Stimulated activated CD8-positive, alpha-beta memory T cell treated with anti-CD3 and anti-CD28 coated beads, Interleukin-4, amount 100 ng/mL, for 4 hours (primary cell): ENCODE data around the gene FEM1C.

Experiments
- DNase-seq, 2 donors: peaks; one replicate each; pipeline ENCODE4 v3.0.0-alpha.2; 2020; ENCODE audit warnings: low read depth in 2 of 2, low spot score in 1 of 2

Gene FEM1C

GRCh38 chr5:115558388-115558956 lies 13.9 kb upstream of the FEM1C start:
- no peak for DNase-seq

GRCh38 chr5:115557667-115558387 lies 13.3 kb upstream of the FEM1C start:
- no peak for DNase-seq

- no peak for DNase-seq
These were observed 11.7 kb upstream of the FEM1C start for GRCh38 chr5:115556276-115556675.

- DNase-seq = no peak
These were observed 10.6 kb upstream of the FEM1C start for GRCh38 chr5:115555084-115555633.

GRCh38 chr5:115553082-115553481 lies 8.5 kb upstream of the FEM1C start:
- DNase-seq = no peak

GRCh38 chr5:115551415-115551814 lies 6.8 kb upstream of the FEM1C start:
- no peak for DNase-seq

- no peak for DNase-seq
These were observed 4.6 kb upstream of the FEM1C start for GRCh38 chr5:115549154-115549553.

- DNase-seq = no peak
These were observed 4.1 kb upstream of the FEM1C start for GRCh38 chr5:115548683-115549082.

GRCh38 chr5:115545351-115545882 lies 842 bp upstream of the FEM1C start:
- DNase-seq = no peak

- DNase-seq = peak; percentile 12 to 16
These were observed 536 bp downstream of the FEM1C start for GRCh38 chr5:115544043-115544435.

GRCh38 chr5:115543365-115544042 lies 1.1 kb downstream of the FEM1C start:
- DNase-seq = no peak

- no peak for DNase-seq
These were observed 1.8 kb downstream of the FEM1C start for GRCh38 chr5:115542651-115543364.

- DNase-seq = no peak
These were observed 2.5 kb downstream of the FEM1C start for GRCh38 chr5:115542086-115542485.

- DNase-seq = no peak
These were observed 3.0 kb downstream of the FEM1C start for GRCh38 chr5:115541611-115542010.

- DNase-seq = no peak
These were observed 9.0 kb downstream of the FEM1C start for GRCh38 chr5:115535479-115536035.

- DNase-seq = no peak
These were observed 12.1 kb downstream of the FEM1C start for GRCh38 chr5:115532517-115532916.

- DNase-seq = no peak
These were observed 12.7 kb downstream of the FEM1C start for GRCh38 chr5:115531787-115532367.

- no peak for DNase-seq
These were observed 13.2 kb downstream of the FEM1C start for GRCh38 chr5:115531380-115531779.

GRCh38 chr5:115530426-115530825 lies 14.1 kb downstream of the FEM1C start:
- DNase-seq = no peak

GRCh38 chr5:115526604-115527003 lies 18.0 kb downstream of the FEM1C start:
- DNase-seq = no peak
